Measurements from ENCODE around the gene CAMK1D.

GRCh38 chr10:12723220-12723619 is 373.9 kb downstream of the CAMK1D start:
- TF ChIP-seq, protein P1, sequence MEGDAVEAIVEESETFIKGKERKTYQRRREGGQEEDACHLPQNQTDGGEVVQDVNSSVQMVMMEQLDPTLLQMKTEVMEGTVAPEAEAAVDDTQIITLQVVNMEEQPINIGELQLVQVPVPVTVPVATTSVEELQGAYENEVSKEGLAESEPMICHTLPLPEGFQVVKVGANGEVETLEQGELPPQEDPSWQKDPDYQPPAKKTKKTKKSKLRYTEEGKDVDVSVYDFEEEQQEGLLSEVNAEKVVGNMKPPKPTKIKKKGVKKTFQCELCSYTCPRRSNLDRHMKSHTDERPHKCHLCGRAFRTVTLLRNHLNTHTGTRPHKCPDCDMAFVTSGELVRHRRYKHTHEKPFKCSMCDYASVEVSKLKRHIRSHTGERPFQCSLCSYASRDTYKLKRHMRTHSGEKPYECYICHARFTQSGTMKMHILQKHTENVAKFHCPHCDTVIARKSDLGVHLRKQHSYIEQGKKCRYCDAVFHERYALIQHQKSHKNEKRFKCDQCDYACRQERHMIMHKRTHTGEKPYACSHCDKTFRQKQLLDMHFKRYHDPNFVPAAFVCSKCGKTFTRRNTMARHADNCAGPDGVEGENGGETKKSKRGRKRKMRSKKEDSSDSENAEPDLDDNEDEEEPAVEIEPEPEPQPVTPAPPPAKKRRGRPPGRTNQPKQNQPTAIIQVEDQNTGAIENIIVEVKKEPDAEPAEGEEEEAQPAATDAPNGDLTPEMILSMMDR (IDR thresholded peaks at IDR 0.05; ENCODE audit: low read depth, low read length, poor library complexity, severe bottlenecking), result no peak
- TF ChIP-seq EZH2phosphoT487 (IDR thresholded peaks at IDR 0.05; ENCODE audit: borderline replicate concordance, low read length), result no peak

All from DOHH2 (cell line).